8988T (cell line): ENCODE results near the gene SBNO2.

Experiments used
- DNase-seq: peaks from one replicate; pipeline ENCODE4 v3.0.0; 2011

SBNO2 gene

GRCh38 chr19:1103708-1104310 lies 70.3 kb downstream of the SBNO2 start, which contains the start of gene GPX4:
TSS of gene GPX4 (plus strand) at chr19:1103994. CDS start at chr19:1104044, 50 bp downstream.
- DNase-seq = peak; percentile 99

DNA sequence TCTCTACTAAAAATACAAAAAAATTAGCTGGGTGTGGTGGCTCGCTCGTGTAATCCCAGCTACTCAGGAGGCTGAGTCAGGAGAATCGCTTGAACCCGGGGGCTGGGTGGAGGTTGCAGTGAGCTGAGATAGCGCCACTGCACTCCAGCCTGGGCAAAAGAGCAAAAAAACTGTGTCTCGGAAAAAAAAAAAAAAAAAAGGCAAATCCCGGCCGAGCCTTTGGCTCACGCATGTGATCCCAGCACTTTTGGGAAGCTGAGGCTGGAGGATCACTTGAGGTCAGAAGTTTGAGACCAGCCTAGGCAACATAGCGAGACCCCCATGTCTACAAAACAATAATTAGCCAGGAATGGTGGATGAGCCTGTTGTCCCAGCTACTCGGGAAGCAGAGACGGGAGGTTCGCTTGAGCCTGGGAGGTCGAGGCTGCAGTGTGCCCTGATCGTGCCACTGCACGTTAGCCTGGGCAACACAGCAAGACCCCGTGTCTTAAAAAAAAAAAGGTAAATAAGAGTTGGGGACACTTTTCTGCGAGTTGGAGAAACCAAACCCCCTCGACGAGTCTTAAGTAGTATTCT lies 70.8 kb downstream of the SBNO2 start:
- no peak for DNase-seq

DNA sequence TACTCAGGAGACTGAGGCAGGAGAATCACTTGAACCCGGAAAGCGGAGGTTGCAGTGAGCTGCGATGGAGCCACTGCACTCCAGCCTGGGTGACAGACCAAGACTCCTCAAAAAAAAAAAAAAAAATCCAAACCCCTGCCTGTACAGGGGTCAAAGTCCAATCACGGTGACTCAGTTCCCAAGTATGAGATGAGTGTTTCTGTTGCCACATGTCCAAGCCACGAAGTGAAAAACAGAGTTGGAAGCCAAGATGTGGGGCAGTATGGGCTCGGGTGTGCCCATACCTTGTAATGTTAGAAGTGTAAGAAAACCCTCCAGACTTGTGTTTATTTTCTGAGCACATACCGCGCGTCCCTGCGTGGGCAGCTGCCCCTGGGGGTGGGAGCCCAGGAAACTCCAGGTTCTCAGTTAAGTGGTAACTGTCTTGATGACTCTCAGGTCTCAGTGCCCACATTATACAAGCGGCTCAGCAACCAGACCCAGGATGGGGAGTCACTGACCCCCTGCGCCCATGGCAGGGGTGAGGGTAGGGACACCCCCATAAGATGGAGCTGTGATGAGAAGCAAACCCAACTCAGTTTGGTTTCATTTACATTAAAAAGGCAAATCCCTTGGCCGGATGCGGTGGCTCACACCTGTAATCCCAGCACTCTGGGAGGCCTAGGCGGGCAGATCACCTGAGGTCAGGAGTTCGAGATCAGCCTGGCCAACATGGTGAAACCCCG lies 71.5 kb downstream of the SBNO2 start:
- DNase-seq = no peak

DNA sequence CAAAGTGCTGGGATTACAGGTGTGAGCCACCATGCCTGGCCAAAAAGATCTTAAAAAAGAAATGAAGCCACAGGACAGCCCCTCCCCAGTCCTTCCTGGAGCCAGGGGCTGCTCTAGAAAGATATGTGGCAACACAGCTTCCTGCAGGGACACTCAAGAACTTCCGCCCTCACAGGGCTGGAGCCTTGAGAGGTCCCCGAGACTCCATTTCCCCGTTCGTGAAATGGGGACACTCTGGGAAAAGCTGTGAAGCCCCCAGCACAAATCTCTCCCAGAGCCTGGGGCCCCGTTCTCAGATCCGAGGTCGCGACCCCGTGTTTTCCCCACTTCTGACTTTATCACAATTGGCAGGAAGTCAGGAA lies 72.8 kb downstream of the SBNO2 start:
- no peak for DNase-seq

DNA sequence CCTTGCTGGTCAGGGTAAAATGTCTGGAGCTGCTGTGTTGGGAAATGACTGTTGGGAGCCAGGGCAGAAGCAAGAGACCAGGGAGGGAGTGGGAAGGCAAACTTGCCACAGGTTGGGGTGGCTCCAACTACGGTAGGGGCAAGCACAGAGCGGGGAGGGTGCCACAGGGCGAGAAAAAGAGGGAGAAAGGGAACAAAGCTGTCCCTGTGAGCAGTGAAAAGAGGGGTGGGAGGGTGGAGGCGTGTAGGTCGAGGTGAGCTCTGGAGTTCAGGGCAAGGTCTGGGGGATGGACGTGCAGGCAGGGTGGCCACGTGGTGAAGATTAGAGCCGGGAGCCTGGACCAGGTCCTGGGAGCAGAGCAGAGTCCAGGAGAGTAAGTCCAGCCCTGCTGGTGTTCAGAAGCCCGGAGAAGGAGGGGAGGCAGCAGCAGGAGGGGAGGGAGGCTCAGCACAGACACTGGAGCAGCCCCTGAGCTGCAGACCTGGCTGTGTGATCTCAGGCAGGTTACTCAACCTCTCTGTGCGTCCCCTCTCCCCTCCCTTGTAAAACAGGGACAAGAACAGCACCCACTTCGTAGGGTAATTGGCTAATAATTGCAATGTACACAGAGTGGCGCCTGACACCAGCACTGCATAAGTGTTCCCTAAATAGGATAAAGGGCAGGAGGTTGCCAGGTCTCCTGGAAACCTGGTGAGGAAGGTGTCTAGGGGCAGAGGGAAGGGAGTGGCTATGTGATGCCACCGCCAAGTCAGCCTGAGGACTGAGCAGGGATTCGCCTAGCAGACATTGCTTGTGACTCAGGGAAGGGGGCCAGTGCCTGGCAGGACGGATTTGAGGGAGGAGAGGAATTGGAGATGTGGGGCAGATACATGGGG lies 75.7 kb downstream of the SBNO2 start:
- no peak for DNase-seq

- no peak for DNase-seq
Observed at GRCh38 chr19:1097810-1098176, 76.3 kb downstream of the SBNO2 start.

DNA sequence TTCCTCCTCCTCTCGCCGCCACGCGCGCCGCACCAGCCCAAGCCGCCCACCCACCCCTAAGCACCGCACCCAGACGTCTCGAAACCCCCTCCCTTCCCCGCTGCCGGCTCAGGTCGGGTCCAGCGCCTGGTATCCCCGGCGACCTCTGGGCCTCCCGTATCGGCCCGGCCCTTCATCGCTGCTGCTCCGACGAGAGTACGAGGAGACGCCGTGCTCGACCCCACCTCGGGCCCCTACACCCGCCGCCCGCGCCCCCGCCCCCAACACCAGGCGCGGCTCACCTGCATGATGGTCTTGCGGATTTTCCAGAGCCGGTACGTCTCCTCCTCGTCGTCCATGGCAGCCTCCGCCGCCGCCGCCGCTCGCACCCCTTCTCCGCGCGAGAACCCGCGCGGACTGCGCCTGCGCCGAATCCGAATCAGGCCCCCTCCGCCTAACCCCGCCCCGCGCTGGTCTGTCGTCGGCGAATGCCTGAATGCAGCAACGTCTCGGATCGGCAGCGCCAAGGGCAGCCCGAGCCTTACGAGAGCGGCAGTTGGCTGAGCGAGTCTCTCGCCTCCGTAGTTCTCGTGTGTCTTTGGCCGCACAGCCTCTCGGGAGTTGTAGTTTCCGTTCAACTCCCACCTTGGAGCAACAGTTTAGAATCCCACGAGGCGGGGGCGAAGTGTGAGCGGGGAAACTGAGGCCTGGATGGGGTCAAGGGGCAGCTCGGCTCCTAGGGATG lies 78.9 kb downstream of the SBNO2 start, which contains the start of gene POLR2E:
TSS of gene POLR2E (minus strand) at position 398 of the 724 bp plus-strand sequence. CDS start at position 338, 60 bp downstream.
- peak; percentile 96 for DNase-seq

- no peak for DNase-seq
Observed at GRCh38 chr19:1094655-1094977, 79.5 kb downstream of the SBNO2 start.

GRCh38 chr19:1093811-1094553 lies 80.1 kb downstream of the SBNO2 start:
- DNase-seq = no peak

GRCh38 chr19:1093330-1093729 lies 80.7 kb downstream of the SBNO2 start:
- no peak for DNase-seq

- no peak for DNase-seq
Observed at GRCh38 chr19:1091544-1092175, 82.4 kb downstream of the SBNO2 start.

DNA sequence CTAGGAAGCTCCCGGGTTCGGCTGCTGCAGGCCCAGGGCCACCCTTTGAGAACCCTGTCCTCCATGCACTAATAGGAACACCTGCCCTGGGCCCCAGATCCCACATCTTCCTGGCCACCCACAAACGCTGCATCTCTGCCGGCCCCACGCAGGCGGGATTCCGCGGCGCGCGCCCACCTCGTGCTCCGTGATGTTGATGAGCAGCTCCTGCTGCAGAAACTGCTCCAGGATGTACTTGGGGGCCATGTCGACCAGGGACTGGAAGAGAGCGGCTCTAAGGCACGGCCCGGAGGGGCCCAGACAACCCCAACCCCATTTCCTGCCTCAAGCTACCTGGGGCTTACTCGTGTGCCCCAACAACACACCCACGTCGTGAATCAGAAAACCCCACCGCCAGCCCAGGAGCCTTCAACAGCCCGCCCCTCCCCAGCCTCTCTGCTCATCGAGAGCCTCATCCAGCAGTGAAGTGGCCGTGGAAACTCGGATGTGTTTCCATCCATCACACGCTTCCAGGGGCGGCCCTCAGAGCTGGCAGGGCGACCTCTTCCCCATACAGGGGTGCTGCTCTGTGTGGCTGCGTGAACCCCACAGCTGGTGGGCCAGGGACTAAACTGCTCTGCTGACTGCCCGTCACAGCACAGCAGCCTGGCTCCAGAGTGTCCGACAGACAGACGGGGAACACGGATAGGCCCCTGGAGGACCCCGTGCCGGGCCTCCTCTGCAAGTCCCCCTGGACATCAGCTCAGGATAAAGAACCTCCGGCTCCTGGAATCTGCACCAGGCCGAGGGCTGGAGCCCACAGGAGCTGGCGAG lies 83.1 kb downstream of the SBNO2 start:
- DNase-seq = no peak

DNA sequence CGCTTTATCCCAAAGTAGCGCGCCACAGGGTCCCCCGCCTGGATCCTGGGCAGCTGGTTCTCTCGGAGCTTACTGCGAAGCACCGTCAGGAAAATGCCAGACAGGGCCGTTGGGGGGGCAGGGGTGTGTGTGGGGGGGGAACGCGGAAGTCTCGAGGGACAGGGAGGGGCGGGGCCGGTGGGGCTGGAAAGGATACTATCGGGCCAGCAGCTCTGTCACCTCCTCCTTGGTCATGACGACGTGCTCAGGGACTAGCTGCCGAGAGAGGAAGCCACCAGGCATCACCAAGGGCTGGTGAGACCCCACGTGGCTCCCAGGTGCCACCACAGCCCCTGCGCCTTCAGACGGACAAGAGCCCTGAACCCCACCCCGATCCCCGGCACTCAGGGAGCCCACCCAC lies 84.2 kb downstream of the SBNO2 start:
- no peak for DNase-seq

GRCh38 chr19:1089126-1089771 lies 84.8 kb downstream of the SBNO2 start:
- no peak for DNase-seq

GRCh38 chr19:1088416-1089010 lies 85.6 kb downstream of the SBNO2 start:
- DNase-seq = no peak

GRCh38 chr19:1087813-1088415 lies 86.2 kb downstream of the SBNO2 start:
- no peak for DNase-seq

- DNase-seq = no peak
Observed at GRCh38 chr19:1086613-1087012, 87.5 kb downstream of the SBNO2 start.

- no peak for DNase-seq
Observed at GRCh38 chr19:1085676-1086442, 88.2 kb downstream of the SBNO2 start.
